HG03039 (cell line): ENCODE data around the gene SHB.
"Not testable (repeated sequence)": the region's sequence is repeated elsewhere in the genome, so short reads cannot be mapped to it uniquely, and the experiment has no call there.

Experiments
- ATAC-seq: cut with Tn5 transposase; IDR thresholded peaks from one replicate; pipeline ENCODE4 v1.9.1; 2021; ENCODE audit warnings: mild to moderate bottlenecking, moderate library complexity; ENCODE audit not compliant: unreplicated experiment

SHB gene

GRCh38 chr9:37972351-37972848, 96.6 kb downstream of the SHB start:
- ATAC-seq: no peak

DNA sequence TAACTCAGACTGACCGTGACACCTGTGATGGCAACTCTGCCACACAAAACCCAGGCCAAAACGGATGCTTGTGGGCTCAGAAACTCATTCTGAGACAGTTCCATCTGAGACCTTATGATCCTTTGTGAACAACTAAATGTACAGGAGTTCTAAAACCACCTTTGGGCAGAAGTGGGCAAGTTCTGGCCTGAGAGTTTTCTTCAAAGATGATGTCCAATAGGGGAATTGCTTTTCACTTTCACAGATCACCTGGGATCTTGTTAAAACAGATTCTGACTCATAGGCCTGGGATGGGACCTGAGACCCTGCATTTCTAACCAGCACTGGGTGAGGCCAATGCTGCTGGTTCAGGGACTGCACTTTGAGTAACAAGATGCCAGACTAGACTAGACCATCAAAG, 97.3 kb downstream of the SHB start:
- no peak for ATAC-seq

DNA sequence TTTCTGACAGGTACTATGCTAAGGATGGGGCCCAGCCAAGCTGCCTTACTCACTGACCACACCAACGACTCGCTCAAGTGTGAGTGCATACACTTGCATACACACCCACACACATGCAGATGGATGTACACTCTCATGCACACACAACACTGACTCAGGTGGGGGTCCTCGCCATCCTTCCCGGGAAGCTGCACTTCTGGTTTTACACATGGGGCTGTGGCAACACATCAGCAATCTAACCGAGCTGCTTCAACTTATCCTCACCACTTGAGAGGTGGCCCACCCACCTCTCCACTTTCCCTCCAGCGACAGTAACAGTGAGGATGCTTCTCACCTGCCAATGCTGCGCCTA, 97.9 kb downstream of the SHB start:
- ATAC-seq: no peak

GRCh38 chr9:37970301-37971107, 98.5 kb downstream of the SHB start:
- no peak for ATAC-seq

GRCh38 chr9:37969558-37970300, 99.3 kb downstream of the SHB start:
- ATAC-seq: no peak

DNA sequence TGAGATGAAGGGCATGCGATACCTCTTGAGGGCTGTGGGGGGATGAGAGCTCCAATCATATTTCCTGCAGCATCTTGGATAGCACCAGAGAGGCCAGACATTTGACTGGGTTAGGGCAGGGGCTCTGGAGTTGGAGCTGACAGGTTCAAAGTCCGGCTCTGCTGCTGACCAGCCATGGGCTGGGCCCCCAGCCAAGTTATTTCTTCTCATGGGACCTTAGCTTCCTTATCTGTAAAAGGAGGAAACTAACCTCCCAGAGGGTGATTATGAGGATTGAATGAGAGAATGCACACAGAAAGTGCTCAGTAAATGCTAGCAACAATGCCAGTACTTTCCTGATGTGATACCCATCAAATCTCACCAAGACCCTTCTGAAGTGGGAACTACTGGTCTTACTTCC, 99.9 kb downstream of the SHB start:
- ATAC-seq: no peak

DNA sequence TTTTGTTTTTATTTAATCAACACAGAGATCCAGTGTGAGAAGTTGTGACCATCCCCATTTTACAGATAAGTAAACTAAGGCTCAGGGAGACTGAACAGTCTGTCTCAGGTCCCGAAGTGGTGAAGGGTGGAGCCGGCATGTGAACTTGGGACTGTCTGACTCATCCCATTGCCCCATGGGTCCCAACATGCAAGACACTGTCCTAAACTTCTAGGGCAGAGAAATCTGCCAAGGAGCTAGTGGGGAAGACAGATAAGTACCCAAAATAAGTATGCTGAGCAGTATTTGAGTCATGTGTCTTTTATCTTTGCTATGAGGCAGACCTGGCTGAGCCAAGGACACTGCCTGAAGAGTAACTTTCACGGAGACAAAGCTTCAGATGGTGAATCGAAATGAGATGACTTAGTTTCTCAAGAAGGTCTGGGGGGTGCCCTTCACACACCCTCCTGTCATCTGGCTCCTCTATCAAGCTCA, 100.8 kb downstream of the SHB start:
- ATAC-seq: no peak

- ATAC-seq: no peak
These were observed 101.3 kb downstream of the SHB start for GRCh38 chr9:37967761-37968080.

DNA sequence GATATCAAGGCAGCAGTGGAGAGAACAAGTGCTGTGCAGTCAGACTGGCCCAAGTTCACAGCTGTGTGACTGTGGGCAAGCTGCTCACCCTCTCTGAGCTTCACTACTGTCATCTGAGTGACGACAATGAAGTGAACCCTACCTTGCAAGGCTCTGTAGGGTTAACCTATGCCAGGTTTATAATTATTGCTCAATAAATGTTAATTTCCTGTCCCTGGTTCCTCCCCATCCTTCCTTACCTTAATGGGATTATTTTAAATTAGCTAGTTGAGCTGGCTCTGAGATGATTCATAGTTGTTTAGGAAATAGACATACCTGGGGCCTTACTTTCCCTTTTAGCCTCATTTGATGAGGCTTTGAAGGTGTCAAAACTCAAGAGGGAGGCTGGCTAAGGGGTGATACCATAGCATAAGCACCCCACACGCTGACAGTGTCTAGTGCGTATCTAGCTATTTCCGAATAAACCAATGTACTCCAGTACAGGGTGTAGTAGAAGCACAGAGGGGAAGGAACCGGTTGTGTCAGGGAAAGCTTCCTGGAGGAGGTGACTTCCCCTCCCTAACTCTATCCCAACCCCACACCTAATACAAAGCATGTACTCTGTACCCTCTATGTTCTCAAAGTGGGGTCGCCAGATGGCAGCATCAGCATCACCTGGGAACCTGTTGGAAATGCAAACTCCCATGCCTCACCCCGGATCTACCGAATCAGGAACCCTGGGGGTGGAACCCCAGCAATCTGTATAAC, 101.8 kb downstream of the SHB start:
- no peak for ATAC-seq

DNA sequence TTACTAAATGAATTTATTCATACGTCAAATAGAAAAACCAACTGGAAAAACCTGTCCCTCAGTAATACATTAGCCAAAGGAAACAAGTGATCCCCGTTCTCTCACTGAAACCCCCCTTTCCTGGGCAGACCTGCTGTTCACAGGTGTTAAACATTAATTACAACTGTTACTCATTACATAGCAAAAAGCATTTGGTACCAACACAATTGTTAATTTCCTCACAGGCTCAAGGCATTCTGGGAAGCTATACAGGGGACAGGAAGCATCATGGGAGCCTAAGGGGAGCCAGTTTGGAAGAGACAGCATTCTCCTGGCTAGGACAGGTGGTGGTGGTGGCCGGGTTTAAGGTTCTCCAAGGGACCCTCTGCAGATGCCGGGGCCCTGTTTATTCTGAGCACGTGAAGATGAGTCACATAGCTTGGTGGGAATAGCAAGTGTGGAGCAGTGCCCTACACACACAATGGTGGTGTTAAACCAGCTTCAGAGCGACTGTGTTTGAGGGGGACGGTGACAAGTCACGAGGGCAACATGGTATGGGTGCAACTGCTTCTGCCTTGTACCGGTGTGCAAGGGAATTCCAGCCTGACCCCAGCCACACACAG, 102.5 kb downstream of the SHB start:
- no peak for ATAC-seq

- ATAC-seq: not testable (repeated sequence)
These were observed 103.2 kb downstream of the SHB start for GRCh38 chr9:37965676-37966345.

GRCh38 chr9:37965116-37965515, 103.9 kb downstream of the SHB start:
- ATAC-seq: no peak

DNA sequence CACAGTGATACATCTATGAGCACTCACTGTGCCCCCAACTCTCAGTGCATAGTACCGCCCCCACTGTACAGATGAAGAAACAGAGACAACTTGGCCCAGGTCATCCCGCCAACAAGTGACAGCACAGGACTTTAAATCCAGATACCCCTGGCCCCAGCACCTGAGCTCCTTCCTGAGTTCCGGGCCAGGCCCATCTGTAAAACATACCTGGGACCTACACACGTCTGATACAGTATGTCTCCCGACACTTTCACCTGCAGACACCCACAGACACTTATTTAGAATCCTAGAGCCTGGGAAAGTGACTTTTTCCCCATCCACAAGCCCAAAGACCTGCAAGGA, 104.3 kb downstream of the SHB start:
- no peak for ATAC-seq

DNA sequence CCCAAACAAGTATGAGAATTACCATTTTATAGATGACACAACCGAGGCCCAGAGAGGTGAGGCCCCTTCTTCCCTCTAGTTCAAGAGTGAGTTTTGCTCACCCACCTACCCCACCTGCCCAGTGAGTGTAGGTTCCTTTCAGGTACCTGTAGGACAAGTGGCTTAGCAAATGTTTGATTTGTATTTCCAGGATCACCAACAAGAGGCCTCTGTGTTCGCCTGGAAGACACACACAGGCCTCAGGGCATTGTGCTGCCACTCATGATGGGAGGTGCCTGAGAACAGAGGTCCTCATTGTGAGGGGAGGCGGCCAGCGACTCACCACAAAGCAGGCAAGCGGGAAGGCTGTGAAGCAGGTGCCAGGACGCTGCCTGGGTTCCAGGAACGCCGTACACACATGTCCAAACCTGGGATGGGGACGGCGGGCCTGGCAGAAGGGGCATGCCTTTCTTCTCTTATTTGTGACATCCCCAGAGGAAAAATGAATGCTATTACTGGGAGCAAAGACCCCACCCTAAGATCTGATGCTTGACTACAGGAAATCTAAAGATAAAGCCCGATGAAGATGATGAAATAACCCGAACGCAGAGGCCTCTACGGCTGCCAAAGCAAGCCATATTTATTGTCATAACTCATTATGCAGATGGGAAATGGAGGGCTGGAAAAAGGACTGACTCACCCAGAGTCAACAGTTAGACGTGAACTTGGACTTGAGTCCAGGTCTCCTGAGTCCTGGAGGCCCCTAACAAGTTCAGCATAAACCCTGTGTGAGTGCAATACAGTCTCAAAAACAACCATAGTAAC, 104.9 kb downstream of the SHB start:
- ATAC-seq: no peak

- ATAC-seq: no peak
These were observed 107.7 kb downstream of the SHB start for GRCh38 chr9:37961351-37961750.

DNA sequence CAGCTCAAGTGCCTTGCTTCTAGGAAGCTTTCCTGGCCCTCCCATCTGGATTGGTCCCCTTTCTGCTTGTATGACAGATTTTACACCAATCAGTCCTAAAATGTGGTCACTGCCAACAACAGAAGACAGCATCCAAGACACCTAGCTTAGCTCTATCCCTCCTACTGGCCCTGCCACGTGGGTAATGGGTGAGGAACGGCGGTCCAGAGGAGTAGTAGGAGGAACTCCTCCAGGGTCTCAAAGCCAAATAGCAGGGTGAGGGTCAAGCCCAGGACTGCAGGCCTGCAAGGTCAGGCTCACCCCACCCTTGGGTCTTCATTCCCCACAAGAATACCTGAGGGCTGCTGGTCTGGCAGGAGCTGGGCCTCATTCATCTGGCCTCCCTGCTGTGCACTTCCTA, 108.4 kb downstream of the SHB start:
- no peak for ATAC-seq

- ATAC-seq: no peak
These were observed 109.1 kb downstream of the SHB start for GRCh38 chr9:37959976-37960375.

DNA sequence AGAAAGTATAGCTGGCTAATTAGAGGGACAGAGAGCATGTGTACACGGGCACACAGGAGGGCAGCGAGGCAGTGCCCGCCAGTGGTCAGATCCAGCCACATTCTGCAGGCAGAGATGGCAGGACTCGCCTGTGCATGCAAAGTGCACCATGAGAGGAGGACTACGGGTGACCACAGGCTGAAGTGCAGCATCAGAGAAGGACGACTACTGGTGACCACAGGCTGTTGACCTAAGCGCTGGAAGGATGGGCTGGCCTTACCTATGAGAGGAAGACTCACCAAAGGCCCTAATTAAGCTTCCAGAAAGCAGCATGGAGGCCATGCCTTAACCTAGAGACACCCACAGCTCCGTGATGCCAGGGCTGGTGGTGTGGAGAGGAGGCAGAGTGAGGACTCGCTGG, 110.9 kb downstream of the SHB start:
- no peak for ATAC-seq

- no peak for ATAC-seq
These were observed 111.4 kb downstream of the SHB start for GRCh38 chr9:37957664-37957953.
